ENCODE results near the gene NUP93. TPM values are rescaled to one million over a fixed set of nuclear protein-coding genes. Genes with fewer than 3 reads are reported as not detected.

The NUP93 gene
- total RNA-seq, 1 experiment from 2014 or later, result 165 TPM

DNA sequence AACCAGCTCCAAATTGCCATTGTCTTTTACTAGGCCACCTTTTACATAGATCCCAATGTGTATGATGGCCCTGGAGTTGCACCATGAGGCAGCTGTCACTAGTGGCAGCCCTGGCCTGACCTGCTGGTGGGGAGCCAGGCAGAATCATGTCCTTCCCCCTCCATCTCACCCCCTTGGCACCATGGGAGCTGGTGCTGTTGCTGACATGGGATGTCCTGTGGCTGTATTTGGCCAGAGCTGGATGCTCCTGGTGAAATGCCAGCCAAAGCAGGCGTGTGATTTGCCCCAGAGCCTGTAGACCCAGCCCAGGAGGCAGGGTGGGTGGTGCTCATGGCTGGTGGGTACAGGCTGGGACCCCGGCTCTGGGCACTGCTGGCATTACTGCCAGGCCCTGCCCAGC, 153.7 kb downstream of the NUP93 start:
- peaks cover 6% of the 10 kb centered on the region for H3K27me3 Mint-ChIP-seq (ENCODE audit: low read depth)
- H3K4ac ChIP-seq (ENCODE audit: low read depth, low read length), result no peak overlapping the region
- H3K36me3 Mint-ChIP-seq (ENCODE audit: insufficient read depth in 1 of 3, low read depth in 3 of 3), result peaks cover 10 to 15% (median 14%) of the 10 kb centered on the region in 3 experiments

More for the DNA sequence above, 153.7 kb downstream of the NUP93 start:
- H3K18ac ChIP-seq (ENCODE audit: insufficient read length, low read depth, low read length), result no peak overlapping the region
- Mint-ChIP-seq H3K4me3 (no peak overlapping the region), H3K9me3 (peaks cover 20 to 23% of the 10 kb centered on the region in 2 experiments), H3K27ac (no peak overlapping the region), H3K4me1 (no peaks in the 10 kb centered on the region)
- H3K4me2 ChIP-seq (ENCODE audit: insufficient read depth, insufficient read length, low read length), result no peak overlapping the region
- no peak overlapping the region for H2BK20ac ChIP-seq (ENCODE audit: low read depth, low read length, poor library complexity, severe bottlenecking)
- H3K79me1 ChIP-seq (ENCODE audit: insufficient read depth, low read depth, low read length, poor library complexity, severe bottlenecking), result no peaks in the 10 kb centered on the region
- no peak overlapping the region for H3K23ac ChIP-seq (ENCODE audit: insufficient read length, low read depth, low read length)
- no peak for DNase-seq
- TF ChIP-seq, protein P1, sequence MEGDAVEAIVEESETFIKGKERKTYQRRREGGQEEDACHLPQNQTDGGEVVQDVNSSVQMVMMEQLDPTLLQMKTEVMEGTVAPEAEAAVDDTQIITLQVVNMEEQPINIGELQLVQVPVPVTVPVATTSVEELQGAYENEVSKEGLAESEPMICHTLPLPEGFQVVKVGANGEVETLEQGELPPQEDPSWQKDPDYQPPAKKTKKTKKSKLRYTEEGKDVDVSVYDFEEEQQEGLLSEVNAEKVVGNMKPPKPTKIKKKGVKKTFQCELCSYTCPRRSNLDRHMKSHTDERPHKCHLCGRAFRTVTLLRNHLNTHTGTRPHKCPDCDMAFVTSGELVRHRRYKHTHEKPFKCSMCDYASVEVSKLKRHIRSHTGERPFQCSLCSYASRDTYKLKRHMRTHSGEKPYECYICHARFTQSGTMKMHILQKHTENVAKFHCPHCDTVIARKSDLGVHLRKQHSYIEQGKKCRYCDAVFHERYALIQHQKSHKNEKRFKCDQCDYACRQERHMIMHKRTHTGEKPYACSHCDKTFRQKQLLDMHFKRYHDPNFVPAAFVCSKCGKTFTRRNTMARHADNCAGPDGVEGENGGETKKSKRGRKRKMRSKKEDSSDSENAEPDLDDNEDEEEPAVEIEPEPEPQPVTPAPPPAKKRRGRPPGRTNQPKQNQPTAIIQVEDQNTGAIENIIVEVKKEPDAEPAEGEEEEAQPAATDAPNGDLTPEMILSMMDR (conservative IDR thresholded peaks at IDR 0.05), result no peak
- no CpG with 5 or more reads among the region's 2 CpGs for WGBS (ENCODE audit: extremely low coverage, insufficient read length, low lambda C conversion rate)
- no peak overlapping the region for H4K5ac ChIP-seq (ENCODE audit: insufficient read length, low read depth, low read length)
- H3K9ac ChIP-seq (ENCODE audit: extremely low read depth, insufficient read length, low read length), result no peak overlapping the region
- no peak overlapping the region for H3K14ac ChIP-seq (ENCODE audit: insufficient read depth, low read length)
- no peaks in the 10 kb centered on the region for H3K27me3 ChIP-seq (ENCODE audit: insufficient read depth, low read length)
- no peak overlapping the region for H4K91ac ChIP-seq (ENCODE audit: insufficient read length, low read depth, low read length)
- H2BK120ac ChIP-seq (ENCODE audit: low read depth, low read length, poor library complexity, severe bottlenecking), result no peak overlapping the region
- peaks cover 11% of the 10 kb centered on the region for H3K9me3 ChIP-seq (ENCODE audit: control insufficient read depth, low read depth, low read length)
- H2BK12ac ChIP-seq (ENCODE audit: insufficient read length, low read depth, low read length), result no peak overlapping the region
- H4K8ac ChIP-seq (replicated peaks; ENCODE audit: insufficient read length, low read depth, low read length), result no peak overlapping the region
- no peak overlapping the region for H2BK15ac ChIP-seq (ENCODE audit: low read depth, low read length)
- H2AK5ac ChIP-seq (ENCODE audit: insufficient read length, low read length), result no peak overlapping the region
- H4K20me1 ChIP-seq (ENCODE audit: control insufficient read depth, insufficient read depth, insufficient read length), result no peaks in the 10 kb centered on the region
- no peaks in the 10 kb centered on the region for H3K4me1 ChIP-seq (ENCODE audit: insufficient read depth, low read length)
- no peak overlapping the region for H2AFZ ChIP-seq (ENCODE audit: low read length)
- H2BK5ac ChIP-seq (ENCODE audit: insufficient read length, low read length), result no peak overlapping the region
- H3K23me2 ChIP-seq (ENCODE audit: insufficient read length, low read depth, low read length, poor library complexity, severe bottlenecking), result no peaks in the 10 kb centered on the region
- no peak overlapping the region for H3K27ac ChIP-seq (ENCODE audit: insufficient read length, low read depth, low read length)
- no peak overlapping the region for H3T11ph ChIP-seq (ENCODE audit: low read length)
- no peaks in the 10 kb centered on the region for H3K79me2 ChIP-seq (ENCODE audit: insufficient read depth, low read length)
- H3K56ac ChIP-seq (ENCODE audit: insufficient read length, low read depth, low read length), result no peak overlapping the region

All from H9 (cell line).